UCSD-AML1 (cell line): ENCODE data around the gene MYOM3.
"Not testable (repeated sequence)": the region's sequence is repeated elsewhere in the genome, so short reads cannot be mapped to it uniquely, and the experiment has no call there.

Source experiments
- DNase-seq: peaks from one replicate; lab custom pipeline; 2025; ENCODE audit not compliant: unreplicated experiment; lab: John Stamatoyannopoulos, UW

The MYOM3 gene

DNA sequence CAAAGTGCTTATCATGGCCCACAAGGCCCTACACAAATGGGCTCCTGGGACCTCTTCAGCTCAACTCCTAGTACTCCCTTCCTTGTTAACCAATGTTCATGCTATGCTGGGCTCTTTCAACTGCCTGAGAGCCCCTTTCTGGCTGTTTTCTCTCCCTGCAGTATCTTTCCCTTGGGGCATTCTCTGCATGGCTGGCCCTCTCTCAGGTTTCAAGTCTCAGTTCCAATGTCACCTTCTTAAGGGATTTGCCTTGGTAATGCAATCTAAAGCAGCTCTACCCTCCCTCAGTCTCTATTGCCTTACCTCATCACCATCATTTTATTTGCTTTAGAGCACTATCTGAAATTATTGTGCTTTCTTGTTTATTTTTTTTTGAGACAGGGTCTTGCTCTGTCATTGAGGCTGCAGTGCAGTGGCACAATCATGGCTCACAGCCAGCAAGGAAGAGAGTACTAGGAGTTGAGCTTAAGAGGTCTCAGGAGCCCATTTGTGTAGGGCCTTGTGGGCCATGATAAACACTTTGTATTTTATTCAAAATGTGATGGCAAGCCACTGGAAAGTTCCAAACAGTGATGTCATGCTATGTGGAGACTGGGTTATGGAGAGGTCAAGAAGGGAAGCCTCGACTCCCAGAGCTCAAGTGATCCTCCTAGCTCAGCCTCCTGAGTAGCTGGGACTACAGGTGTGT is 68.4 kb downstream of the MYOM3 start:
- no peak for DNase-seq

DNA sequence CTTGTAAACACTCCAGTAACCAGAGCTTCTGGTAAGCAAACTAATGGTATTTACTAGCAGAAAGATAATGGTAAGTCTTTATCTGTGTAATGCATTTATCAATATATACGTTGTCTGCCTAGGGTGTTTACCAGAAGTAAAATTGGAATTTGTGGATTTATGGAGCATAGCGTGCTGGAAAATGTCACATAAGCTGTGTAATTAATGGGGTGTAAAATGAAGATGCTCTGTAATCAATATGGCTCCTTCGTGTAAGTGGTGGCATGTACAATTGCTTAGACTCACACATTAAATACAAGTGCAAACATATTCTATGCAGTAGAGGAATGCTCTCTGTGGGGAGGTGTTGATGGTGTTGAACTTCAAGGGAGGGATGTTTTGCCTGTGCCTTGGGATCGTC is 69.6 kb downstream of the MYOM3 start:
- DNase-seq, result no peak

DNA sequence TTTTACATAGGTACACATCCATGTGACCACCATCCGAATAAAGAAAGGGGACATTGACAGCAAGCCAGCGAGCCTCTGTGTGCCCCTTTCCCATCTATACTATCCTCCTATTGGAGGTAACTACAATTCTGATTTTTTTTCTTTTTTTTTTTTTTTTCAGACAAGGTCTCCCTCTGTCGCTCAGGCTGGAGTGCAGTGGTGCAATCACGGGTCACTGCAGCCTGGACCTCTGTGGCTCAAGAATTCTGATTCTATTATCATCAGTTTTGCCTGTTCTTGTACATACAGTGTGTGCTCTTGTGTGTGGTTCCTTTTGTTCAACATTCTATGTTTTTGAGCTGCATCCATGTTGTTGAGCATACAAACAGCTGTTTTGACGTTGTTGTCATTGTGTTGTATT is 75.8 kb downstream of the MYOM3 start:
- no peak for DNase-seq

DNA sequence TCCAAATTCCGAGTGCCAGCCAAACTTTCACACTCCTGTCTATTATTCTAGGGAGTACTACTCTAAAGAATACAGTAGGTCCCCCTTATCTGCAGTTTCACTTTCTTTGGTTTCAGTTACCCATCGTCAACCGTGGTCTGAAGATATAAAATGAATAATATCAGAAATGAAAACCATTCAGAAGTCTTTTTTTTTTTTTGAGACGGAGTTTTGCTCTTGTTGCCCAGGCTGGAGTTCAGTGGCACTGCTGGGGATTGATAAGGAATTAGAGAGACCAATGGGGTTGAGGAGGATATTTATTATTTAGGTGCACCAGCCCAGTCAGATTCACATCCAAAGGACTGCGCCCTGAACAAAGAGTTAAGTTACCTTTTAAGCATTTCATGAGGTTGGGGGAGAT is 79.0 kb downstream of the MYOM3 start:
- no peak for DNase-seq

DNA sequence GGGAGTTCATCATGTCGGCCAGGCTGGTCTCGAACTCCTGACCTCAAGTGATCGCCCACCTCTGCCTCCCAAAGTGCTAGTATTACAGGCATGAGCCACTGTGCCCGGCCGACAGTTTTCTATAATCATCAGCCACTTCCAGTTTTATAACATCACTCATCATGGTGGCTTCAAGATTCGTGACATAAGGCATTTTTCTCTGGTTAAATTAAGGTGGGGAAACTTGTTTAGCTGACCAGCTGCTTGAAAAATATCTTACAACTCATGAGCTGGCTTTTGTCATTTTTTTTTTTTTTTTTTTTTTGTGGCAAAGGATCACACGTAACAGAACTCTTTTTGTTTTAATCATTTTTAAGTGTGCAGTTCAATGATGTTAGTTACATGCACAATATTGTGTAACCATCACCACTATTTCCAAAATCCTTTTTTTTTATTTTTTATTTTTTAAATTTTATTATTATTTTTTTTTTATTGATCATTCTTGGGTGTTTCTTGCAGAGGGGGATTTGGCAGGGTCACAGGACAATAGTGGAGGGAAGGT is 80.9 kb downstream of the MYOM3 start:
- DNase-seq, result not testable (repeated sequence)

DNA sequence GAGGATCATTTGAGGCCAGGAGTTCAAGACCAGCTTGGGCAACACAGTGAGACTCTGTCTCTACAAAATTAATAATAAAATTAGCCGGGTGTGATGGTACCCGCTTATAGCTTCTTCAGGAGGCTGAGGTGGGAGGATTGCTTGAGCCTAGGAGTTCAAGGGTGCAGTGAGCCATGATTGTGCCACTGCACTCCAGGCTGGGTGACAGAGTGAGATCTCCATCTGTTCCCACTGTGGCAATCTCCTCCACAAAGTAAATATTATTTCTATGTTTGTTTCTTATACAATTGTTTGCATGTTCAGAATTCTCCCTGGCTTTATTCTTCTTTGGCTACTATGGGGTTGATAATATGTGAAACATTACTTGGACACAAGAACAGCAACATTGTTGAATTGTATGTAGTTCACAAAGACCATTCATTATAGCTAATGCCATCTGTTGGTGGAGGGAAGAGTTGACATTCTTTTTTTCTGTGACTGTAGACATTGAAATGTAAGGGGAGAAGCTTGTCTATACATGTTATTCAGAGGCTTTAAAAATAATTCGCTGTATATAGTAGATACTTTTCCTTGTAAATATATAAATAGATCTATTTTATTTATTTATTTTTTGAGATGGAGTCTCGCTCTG is 84.0 kb downstream of the MYOM3 start:
- DNase-seq, result no peak

DNA sequence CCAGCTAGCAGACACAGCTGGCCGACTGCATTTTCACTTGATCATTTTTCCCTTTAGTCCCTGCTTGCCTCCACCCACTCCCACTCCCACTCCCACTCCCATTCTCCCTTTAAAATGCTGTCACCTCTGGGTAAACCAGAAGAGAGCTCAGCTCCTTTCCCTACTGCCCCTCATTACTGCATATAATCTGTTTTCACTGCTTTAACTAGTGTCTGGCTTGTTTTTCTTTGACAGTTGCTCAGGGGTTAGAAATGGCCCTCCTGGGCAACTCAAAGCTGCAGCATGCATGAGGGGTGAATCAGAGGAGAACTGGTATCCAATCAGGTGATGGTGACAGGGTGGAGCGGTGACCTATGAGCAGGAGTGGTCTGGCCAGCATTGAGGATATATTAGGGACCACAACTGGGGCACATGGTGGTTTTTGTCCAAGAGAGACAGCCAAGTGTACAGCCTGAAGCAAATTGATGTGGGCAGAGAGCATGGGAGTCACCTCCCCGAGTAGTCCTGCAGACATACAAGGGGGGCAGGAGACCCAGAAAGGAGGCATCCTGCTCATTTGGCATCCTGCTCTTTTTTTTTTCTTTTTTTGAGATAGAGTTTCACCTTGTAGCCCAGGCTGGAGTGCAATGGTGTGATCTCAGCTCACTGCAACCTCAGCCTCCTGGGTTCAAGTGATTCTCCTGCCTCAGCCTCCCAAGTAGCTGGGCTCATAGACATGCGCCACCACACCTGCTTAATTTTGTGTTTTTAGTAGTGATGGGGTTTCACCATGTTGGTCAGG is 89.2 kb downstream of the MYOM3 start:
- DNase-seq, result no peak

DNA sequence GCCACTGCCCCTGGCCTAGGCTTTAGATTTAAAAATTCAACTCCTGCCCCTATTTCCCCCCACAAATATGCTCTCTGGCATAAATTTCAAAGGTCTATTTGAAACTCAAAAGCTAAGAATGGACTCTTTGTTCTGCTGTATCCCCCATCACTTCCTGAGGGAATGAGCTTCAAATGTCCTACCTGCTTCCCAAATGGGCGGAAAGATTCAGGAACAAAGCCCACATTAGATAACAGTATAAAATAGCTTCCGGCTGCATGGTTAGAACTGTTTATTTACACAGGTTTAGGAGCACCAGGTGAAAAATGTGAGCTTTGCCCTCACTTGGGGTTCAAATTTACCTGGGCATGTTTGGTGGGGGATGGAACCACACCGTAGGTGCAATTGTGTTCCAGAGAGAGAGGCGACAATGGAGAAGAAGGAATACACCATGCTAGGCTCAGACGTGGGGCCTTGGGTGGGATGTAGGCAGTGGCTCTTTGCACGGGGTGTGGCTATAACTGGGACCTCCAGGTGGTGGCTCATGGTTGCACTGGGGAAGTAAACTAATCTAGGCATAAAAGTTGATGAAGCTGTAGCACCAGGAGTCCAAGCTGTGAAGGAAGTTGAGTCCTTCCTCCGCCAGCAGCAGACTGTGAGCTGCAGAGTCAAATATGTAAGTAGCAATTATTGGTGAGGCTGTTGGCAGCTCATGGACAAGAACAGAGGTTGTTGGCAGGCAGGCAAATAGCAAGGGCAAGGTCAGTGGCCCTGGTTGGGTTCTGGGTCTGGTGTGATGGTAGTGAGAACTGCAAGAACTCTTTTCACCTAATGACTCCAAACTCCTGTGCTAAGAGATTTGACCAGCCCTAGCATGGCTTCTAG is 90.3 kb downstream of the MYOM3 start:
- no peak for DNase-seq

DNA sequence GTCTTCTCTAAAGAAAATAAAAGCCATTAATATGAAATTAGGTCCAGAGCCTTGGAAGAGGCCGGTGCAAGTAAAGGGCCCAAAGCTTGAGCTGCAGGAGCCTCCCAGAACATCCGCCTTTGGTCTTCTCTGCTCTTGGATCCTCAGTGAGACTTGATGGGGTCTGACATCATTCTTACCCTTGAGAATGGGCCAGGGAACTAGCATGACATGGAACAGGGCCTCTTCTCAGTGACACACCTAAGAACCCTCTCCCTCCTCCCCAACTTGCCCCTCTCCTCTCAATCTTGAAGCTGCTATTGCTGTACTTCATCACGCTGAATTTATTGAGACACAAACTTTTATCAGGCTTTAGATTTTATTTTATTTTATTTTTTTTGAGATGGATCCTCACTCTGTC is 91.5 kb downstream of the MYOM3 start:
- no peak for DNase-seq

DNA sequence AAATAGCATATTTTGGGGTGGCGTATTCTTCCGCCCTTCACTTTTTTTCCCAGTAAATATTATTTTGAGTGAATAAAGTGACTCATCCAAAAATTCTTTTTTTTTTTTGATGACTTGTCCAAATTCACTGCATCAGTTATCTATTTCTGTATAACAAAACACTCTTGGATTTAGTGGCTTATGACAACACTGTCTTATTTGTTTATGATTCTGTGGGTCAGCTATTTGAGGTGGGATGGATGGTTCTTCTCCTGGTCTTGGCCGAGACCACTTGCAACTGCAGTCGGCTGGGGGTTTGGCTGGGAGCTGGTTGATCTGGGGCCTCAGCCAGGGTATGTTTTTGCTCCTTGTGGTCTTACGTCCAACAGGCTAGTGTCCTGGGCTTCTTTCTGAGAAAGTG is 91.9 kb downstream of the MYOM3 start:
- DNase-seq, result no peak

DNA sequence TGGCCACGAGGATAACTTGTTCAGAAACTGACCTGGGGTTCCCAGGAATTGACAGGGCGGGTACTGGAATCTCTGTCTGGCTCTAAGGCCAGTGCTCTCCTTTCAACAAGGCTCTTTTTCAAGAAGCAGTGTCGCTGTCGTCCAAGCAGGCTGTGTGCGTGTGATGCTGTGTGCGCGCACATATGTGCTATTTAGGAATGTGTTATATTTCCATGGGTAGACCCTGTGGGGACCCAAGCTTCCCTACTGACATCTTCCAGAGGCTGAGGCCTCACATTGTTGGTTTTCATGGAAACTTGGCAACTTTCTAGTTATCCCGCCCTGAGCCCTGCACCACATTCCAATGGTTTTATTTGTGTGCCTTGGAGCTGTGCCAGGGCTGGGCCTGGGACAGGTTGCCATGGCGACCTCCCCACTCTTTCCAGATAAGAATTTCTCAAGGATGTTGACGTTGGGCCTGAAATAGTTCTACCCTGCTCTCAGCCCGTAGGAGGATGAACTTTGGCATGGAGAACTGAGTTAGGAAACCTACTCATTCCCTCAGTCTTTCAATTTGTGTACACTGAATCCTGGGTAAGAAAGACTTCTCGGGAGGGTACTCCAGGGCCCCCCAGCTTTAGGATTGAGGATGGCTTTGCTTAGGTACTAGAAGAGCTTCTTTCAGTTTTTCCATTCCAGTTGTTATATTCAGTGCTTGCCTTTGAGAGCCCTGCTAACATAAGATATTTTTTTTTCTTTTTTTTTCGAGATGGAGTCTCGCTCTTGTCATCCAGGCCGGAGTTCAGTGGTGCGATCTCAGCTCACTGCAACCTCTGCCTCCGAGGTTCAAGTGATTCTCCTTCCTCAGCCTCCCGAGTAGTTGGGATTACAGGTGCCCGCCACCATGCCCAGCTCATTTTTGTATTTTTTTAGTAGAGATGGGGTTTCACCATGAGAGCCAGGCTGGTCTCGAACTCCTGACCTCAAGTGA is 93.0 kb downstream of the MYOM3 start:
- peak; percentile 36 for DNase-seq

DNA sequence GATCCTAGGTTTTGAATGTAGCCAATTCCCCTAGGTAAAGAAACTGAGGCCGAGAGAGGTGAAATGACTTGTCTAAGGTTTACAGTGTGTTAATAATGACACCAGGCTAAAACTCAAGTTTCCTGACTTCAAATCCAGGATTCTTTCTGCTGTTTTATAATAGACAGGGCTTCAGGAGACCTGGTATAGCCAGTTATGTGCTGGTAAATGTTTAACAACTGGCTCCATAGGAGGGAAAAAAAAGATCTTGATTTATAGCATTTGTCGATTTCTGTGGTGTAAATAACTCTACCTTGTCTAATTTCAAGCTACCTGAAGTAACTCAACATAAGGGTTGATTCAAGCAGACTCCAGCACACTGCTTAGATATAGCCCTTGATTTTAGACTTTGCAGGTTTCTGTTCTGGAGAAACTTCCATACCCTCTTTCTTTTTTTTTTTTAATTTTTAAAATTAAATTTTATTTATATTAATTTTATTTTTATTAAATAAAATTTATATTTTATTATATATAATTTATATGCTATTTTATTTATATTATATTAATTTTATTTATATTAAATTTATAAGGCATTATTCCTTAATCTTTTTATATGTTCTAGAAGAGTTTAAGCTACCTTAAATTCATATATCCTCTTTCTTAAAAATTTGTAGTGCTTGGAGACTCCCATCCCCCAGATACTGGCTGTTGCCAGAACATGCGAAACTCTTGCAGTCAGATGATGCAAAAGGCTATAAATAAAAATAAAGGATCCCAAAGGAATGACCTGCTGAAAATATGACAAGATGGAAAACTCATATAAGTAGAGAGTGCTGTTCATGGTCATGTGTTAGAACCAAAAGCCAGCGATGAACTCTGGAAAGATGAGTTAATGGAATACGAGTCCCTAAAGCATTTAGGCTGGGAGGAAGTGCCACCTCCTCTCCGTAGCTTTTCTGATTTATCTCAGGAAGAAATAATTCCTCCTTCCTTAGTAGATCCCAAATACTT is 96.4 kb downstream of the MYOM3 start:
- no peak for DNase-seq

DNA sequence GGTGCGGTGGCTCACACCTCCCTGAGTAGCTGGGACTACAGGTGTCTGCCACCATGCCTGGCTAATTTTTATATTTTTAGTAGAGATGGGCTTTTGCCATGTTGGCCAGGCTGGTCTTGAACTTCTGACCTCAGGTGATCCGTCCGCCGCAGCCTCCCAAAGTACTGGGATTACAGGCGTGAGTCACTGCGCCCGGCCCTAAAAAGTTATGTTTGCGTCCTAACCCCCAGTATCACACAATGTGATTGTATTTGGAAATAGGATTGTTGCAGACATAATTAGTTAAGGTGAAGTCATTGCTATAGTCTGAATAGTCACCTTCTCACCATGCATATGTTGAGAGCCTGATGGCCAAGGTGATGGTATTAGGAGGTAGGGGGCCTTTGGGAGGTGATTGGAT is 99.1 kb downstream of the MYOM3 start:
- DNase-seq, result not testable (repeated sequence)

DNA sequence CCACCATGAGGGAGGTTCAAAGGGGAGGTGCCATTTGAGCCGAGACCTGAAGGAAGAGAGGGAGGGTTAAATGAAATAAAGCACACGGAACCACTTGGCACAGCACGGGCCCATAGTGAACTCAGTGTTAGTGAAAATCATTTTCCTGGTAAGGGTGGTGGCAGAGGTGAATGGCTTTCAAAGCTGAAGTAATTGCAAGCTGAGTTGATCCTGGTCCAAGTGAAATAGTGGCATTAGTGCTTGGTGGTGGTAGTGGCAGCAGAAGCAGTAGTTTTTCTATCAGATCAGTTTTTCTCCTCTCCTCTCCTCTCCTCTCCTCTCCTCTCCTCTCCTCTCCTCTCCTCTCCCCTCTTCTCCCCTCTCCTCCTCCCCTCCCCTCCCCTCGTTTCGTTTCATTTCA is 101.3 kb downstream of the MYOM3 start:
- DNase-seq, result no peak

DNA sequence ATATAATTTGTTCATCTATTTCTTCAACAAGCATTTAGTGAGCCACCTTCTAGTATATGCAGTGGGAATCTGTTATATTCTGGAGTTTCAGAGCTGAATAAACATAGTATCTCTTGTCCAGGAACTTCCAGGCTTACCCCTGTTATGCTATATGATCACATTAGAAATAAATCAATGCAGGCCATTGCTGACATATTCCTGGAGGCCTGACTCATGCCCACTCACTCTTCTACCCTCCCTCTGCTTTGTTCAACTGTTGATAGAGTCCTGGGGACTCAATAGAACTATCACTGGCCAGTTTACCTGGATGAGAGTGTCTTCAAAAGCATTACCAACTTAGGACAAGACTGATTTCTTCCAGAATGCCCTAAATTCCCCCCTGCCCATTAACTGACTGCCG is 102.5 kb downstream of the MYOM3 start:
- DNase-seq, result no peak

DNA sequence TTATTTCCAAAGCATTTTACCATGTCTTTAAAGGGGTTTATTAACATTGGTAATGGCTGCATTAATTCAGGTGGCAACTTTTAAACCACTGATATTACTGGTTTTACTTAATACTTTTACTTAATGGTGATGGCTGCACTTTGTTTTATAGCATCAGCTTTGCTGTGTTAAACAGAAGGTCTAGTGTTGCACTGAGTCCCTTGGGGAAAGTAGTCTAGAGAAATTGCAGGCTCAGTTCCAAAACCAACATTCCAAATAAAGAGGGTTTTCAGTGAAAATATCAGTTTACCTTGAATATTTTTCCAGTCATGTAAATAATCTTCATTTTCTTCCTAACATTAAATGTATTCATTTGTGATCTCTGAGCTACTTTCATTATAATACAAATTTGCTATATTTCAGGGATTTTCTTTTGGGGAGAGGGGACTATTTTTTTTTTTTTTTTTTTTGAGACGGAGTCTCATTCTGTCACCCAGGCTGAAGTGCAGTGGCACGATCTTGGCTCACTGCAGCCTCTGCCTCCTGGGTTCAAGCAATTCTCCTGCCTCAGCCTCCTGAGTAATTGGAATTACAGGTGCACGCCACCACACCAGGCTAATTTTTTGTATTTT is 103.3 kb downstream of the MYOM3 start:
- DNase-seq, result not testable (repeated sequence)

DNA sequence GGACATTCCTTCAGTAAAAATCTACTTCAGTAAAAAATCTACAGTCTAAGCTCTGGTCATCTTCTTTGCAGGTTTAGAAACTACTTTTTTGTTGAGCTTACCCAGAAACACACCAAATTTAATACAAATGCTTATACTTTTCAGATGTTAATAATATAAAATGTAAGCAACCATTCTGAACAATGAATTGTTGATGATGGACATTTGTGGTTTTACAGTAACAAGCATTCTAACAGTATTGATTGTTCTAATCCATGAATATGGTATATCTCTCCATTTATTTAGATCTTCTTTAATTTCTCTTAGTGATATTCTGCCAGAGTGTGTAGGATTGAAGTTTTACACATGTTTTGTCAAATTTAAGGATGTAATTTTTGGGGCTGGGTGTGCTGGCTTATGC is 104.9 kb downstream of the MYOM3 start:
- DNase-seq, result no peak
